HG02678 (cell line): ENCODE data around the gene SESN1.
"Not testable (repeated sequence)": the region's sequence is repeated elsewhere in the genome, so short reads cannot be mapped to it uniquely, and the experiment has no call there.

Experiments used
- ATAC-seq: cut with Tn5 transposase; IDR thresholded peaks from one replicate; pipeline ENCODE4 v1.9.1; 2021; ENCODE audit warnings: mild to moderate bottlenecking, moderate library complexity; ENCODE audit not compliant: unreplicated experiment

SESN1 gene

GRCh38 chr6:109094416-109095035, at the start of gene SESN1:
Gene SESN1, minus strand, starts transcription at chr6:109094846. Its CDS starts 773 bp downstream, at chr6:109094073.
- ATAC-seq = peak; percentile 68

DNA sequence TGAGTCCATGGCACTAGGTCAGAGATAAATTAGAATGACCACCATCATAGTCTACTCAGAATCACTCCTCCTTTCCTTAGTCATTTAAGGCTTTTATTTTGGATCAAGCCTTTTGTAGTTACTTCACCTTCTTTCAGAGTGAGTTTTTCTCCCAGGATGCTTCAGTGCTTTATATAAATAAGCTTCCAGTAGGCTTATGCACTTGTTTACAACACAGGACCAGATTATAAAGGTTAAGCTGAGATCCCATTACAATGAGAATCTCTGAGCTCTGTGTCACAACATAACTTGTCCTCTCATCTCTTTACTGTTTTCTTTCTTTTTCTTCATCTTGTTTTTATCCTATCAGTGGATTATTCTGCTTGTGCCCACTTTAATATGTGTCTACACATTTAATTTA, 48.5 kb upstream of the SESN1 start:
- ATAC-seq = no peak

DNA sequence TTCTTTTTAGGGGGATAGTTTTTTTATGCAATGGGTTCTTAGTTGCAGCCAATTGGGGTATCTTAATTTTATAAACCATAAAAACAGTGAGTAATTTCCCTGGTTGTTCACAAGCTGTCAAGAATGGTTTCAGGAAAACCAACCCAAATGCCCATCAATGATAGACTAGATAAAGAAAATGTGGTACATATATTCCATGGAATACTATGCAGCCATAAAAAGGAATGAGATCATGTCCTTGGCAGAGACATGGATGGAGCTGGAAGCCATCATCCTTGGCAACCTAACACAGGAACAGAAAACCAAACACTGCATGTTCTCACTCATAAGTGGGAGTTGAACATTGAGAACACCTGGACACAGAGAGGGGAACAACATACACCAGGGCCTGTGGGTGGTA, 47.4 kb upstream of the SESN1 start:
- not testable (repeated sequence) for ATAC-seq

- ATAC-seq = no peak
These were observed 44.5 kb upstream of the SESN1 start for GRCh38 chr6:109139109-109139508.

GRCh38 chr6:109136530-109136929, 41.9 kb upstream of the SESN1 start:
- not testable (repeated sequence) for ATAC-seq

DNA sequence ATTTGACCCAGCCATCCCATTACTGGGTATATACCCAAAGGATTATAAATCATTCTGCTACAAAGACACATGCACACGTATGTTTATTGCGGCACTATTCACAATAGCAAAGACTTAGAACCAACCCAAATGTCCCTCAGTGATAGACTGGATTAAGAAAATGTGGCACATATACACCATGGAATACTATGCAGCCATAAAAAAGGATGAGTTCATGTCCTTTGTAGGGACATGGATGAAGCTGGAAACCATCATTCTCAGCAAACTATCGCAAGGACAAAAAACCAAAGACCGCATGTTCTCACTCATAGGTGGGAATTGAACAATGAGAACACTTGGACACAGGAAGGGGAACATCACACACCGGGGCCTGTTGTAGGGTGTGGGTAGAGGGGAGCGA, 41.4 kb upstream of the SESN1 start:
- ATAC-seq = not testable (repeated sequence)

- ATAC-seq = not testable (repeated sequence)
These were observed 41.0 kb upstream of the SESN1 start for GRCh38 chr6:109135600-109135999.

- no peak for ATAC-seq
These were observed 35.4 kb upstream of the SESN1 start for GRCh38 chr6:109130065-109130464.

DNA sequence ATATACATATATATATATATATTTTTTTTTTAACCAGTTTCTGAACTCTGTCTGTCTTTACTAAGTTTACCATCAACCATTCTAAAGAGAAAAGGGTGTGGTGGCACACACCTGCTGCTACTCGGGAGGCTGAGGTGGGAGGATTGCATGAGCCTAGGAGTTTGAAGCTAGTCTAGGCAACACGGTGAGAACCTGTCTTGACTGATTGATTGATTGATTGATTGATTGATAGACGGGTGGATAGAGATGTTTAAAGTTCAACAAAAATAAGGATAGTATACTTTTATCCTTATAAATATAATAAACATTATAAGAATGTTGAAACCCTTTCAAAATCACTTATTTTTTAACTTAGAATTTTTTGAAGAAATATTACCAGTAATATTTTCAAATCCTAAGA, 30.9 kb upstream of the SESN1 start:
- no peak for ATAC-seq

GRCh38 chr6:109124219-109124618, 29.6 kb upstream of the SESN1 start:
- no peak for ATAC-seq

- ATAC-seq = no peak
These were observed 26.8 kb upstream of the SESN1 start for GRCh38 chr6:109121411-109121810.

DNA sequence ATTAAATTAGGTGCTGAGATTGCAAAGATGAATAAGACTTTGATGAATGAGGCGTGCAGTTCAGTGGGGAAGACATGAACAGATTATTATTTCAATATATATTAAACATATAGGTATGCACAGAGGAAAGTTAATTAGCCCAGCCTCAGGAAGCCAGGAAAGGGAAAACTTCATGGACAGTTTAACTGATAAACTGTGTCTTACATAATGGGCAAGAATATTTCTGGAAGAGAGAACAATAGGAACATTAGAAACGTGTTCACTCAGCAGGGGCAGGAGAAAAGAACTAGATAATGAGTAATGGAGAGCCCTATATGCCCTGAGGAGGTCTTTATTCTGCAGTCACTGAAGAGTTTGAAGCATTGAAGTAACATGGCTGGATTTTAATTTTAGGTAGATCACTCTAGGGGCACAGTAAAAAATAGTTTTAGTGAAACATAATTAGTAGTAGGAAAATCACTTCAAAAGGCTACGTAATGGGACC, 24.3 kb upstream of the SESN1 start:
- no peak for ATAC-seq

GRCh38 chr6:109118337-109118736, 23.7 kb upstream of the SESN1 start:
- ATAC-seq = no peak

DNA sequence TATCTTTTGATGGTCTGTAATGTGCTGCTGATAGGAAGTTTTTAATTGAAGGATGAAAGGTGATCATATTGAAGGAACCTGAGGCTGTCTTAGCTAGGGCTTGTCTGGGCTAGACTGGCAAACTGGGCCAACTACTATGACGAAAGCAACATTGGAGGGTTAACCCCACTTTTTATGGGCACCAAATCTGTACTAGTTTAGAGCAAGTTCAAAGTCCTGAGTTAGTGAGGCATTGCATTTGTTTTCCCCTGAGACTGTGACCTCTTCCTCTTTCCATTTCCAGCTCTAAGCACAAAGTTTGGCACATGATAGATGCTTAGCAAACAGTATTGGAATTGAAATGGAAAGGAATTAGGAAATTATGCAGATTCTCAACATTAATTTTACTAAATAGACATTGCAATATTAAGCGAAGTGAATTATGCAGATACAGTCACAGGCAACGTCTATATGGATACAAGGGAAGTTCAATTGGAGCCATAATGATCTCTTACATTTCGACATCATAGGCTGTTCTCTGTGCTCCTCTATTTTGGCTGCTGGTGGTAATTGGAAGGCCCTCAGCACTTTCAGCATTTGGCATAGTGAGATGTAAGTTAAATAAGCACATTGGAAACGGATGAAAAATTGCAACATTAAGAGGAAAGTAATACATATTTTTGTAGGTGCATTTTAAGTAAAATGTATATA, 22.8 kb upstream of the SESN1 start:
- ATAC-seq = peak; percentile 79

GRCh38 chr6:109112663-109113062, 18.0 kb upstream of the SESN1 start:
- not testable (repeated sequence) for ATAC-seq

DNA sequence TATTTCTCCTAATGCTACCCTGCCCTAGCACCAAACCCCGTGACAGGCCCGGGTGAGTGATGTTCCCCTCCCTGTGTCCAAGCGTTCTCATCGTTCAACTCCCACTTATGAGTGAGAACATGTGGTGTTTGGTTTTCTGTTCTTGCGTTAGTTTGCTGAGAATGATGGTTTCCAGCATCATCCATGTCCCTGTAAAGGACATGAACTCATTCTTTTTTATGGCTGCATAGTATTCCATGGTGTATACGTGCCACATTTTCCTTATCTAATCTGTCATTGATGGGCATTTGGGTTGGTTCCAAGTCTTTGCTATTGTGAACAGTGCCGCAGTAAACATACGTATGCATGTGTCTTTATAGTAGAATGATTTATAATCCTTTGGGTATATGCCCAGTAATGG, 15.0 kb upstream of the SESN1 start:
- not testable (repeated sequence) for ATAC-seq

GRCh38 chr6:109105681-109106080, 11.0 kb upstream of the SESN1 start:
- no peak for ATAC-seq

DNA sequence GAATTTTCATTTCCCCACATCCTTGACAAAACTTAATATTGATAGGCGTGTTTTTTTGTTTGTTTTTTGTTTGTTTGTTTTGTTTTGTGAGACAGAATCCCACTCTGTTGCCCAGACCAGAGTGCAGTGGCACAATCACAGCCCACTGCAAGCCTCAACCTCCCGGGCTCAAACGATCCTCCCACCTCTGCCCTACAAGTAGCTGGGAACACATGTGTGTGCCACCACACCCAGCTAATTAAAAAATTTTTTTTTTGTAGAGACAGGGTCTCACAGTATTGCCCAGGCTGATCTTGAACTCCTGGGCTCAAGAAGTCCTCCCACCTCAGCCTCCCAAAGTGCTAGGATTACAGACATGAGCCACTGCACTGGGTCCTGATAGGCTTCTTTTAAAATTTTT, 9.9 kb upstream of the SESN1 start:
- ATAC-seq = no peak

DNA sequence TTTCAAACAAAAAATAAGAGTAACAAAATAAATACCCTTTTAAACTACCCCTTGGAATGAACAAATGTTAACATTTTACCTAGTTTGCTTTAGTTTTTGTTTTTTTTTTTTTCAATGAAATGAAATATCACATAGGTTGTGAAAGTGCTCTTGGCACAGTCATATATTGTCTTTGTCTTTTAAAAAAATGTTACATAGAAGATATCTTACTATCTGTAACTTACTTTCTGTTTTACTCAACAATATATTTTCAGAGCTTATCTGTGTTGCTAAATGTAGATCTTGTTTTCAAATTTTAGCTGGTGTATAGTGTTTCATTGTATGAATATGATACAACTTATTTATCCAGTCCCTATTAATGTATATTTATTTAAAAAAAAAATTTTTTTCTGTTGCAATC, 9.3 kb upstream of the SESN1 start:
- peak; percentile 62 for ATAC-seq

- ATAC-seq = no peak
These were observed 8.1 kb upstream of the SESN1 start for GRCh38 chr6:109102762-109103161.

GRCh38 chr6:109097661-109098060, 3.0 kb upstream of the SESN1 start:
- ATAC-seq = no peak

DNA sequence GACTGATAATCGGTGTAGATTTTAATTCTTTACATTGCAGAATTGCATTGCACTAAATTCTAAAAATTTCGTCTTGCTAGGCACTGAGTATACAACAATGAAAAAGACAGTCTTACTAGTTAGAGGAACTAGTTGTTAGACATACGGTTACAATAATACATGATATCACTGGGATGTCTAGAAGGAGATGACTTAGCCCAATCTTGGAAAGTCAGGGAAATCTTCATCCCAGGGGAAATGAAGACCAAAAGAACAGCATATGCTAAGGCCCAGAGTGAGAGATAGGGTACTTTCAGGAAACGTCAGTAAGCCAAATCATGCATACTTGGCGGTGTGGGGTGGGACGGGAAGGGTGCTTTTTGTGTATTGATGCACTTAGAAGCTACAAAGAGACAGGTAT, 1.6 kb upstream of the SESN1 start:
- no peak for ATAC-seq

- ATAC-seq = no peak
These were observed 1.1 kb upstream of the SESN1 start for GRCh38 chr6:109095835-109096084.
